B cell (primary cell): ENCODE measurements around the gene FCER2. TPM values are rescaled to one million over a fixed set of nuclear protein-coding genes. Genes with fewer than 3 reads are reported as not detected.

Experiments used
- ATAC-seq: fragments of 200-7000 bp; cut with Tn5 transposase; one replicate; pipeline ENCODE4 v1.10.0; 2021; ENCODE audit warnings: low read depth, mild to moderate bottlenecking, moderate number of reproducible peaks, moderate library complexity
- CTCF ChIA-PET: fragments of 350-600 bp; sonication (Branson Sonifier 250); formaldehyde crosslinking; loops from one replicate; lab custom pipeline; 2021; ENCODE audit warnings: antibody characterized with exemption, inconsistent platforms; lab: Charles Lee
- POLR2A ChIA-PET: fragments of 350-600 bp; sonication (Branson Sonifier 250); formaldehyde crosslinking; loops from one replicate; lab custom pipeline; 2021; ENCODE audit warnings: antibody characterized with exemption; lab: Charles Lee
- DNase-seq: peaks from one replicate; pipeline ENCODE4 v3.0.0; 2013
- H2AFZ ChIP-seq: 2 replicates; pipeline ENCODE4 v1.6.1; 2012; ENCODE audit warnings: mild to moderate bottlenecking, low read depth, low read length; ENCODE audit not compliant: insufficient read depth, poor library complexity, severe bottlenecking
- H3K27ac ChIP-seq, 2 donors: 1 replicate in 1 of 2; 2 replicates in 1 of 2; pipeline ENCODE4 v1.5.1; 2012 to 2013; ENCODE audit warnings: low read length in 2 of 2, mild to moderate bottlenecking in 2 of 2, moderate library complexity in 1 of 2
- H3K27me3 ChIP-seq, 4 experiments: fragments of 200-600 bp in 1 of 4; sonication (generic) in 1 of 4; replicated peaks in 1 of 4; 1 replicate in 2 of 4; 2 replicates in 2 of 4; pipeline versions ENCODE4 v1.6.1 to v1.7.0; 2013 to 2016; ENCODE audit warnings: low read length in 3 of 4, mild to moderate bottlenecking in 2 of 4, mixed read lengths in 1 of 4, moderate library complexity in 1 of 4; ENCODE audit not compliant: insufficient read depth in 4 of 4, control insufficient read depth in 3 of 4; ENCODE audit errors: control extremely low read depth in 1 of 4
- H3K36me3 ChIP-seq, 2 experiments: replicated peaks in 1 of 2; 1 replicate in 1 of 2; 2 replicates in 1 of 2; pipeline versions ENCODE4 v1.6.1 to v1.7.1; 2013; ENCODE audit warnings: low read length in 1 of 2; ENCODE audit not compliant: insufficient read depth in 2 of 2, control insufficient read depth in 1 of 2; ENCODE audit errors: control extremely low read depth in 1 of 2, extremely low read depth in 1 of 2
- H3K4me1 ChIP-seq, 2 donors: fragments of 200-600 bp in 1 of 2; sonication (generic) in 1 of 2; 1 replicate in 1 of 2; 2 replicates in 1 of 2; pipeline versions ENCODE4 v1.5.1 to v1.6.1; 2013 to 2017; ENCODE audit warnings: low read length in 2 of 2; ENCODE audit not compliant: control insufficient read depth in 2 of 2, insufficient read depth in 2 of 2
- H3K4me2 ChIP-seq: replicated peaks from 2 replicates; pipeline ENCODE3; 2012; ENCODE audit warnings: mild to moderate bottlenecking, low read depth, low read length; ENCODE audit not compliant: poor library complexity, severe bottlenecking
- H3K4me3 ChIP-seq, 5 experiments: fragments of 200-600 bp in 1 of 5; sonication (generic) in 1 of 5; 1 replicate in 3 of 5; 2 replicates in 2 of 5; pipeline versions ENCODE4 v1.5.1 to v1.7.0; 2011 to 2016; ENCODE audit warnings: low read length in 4 of 5, mild to moderate bottlenecking in 4 of 5, low read depth in 2 of 5, control low read depth in 1 of 5, moderate library complexity in 1 of 5; ENCODE audit not compliant: insufficient read depth in 1 of 5; ENCODE audit errors: control extremely low read depth in 1 of 5, extremely low read depth in 1 of 5
- H3K79me2 ChIP-seq: fragments of 200-600 bp; sonication (generic); one replicate; pipeline ENCODE4 v1.6.0; 2016; ENCODE audit warnings: low read length; ENCODE audit not compliant: control insufficient read depth, insufficient read depth
- H3K9ac ChIP-seq: fragments of 200-600 bp; sonication (generic); 2 replicates; pipeline ENCODE4 v1.6.1; 2017; ENCODE audit warnings: mild to moderate bottlenecking, low read length, moderate library complexity
- H3K9me3 ChIP-seq, 3 donors: one replicate each; pipeline versions ENCODE4 v1.6.1 to v1.7.1; 2013; ENCODE audit warnings: low read length in 2 of 3; ENCODE audit not compliant: control insufficient read depth in 2 of 3, insufficient read depth in 1 of 3; ENCODE audit errors: control extremely low read depth in 1 of 3
- H4K20me1 ChIP-seq: 2 replicates; pipeline ENCODE4 v1.6.0; 2012; ENCODE audit warnings: mild to moderate bottlenecking, low read length; ENCODE audit not compliant: insufficient read depth, control insufficient read depth, poor library complexity, severe bottlenecking
- H3K27ac Mint-ChIP-seq: one replicate; pipeline ENCODE4 v1.8.0; 2021; ENCODE audit warnings: mixed read lengths
- H3K27me3 Mint-ChIP-seq: one replicate; pipeline ENCODE4 v1.8.0; 2021; ENCODE audit warnings: mixed read lengths
- H3K4me1 Mint-ChIP-seq: one replicate; pipeline ENCODE4 v1.8.0; 2021; ENCODE audit warnings: mixed read lengths
- H3K4me3 Mint-ChIP-seq: one replicate; pipeline ENCODE4 v1.8.0; 2021; ENCODE audit warnings: mixed read lengths
- H3K9me3 Mint-ChIP-seq: one replicate; pipeline ENCODE4 v1.8.0; 2022; ENCODE audit warnings: mixed read lengths; ENCODE audit not compliant: insufficient read depth
- CTCF ChIP-seq: fragments of 200-600 bp; IDR thresholded peaks from one replicate; pipeline ENCODE4 v1.8.0; 2022; ENCODE audit warnings: antibody characterized with exemption, mild to moderate bottlenecking
- EZH2 ChIP-seq: IDR thresholded peaks from 2 replicates; pipeline ENCODE4 v1.6.1; 2012; ENCODE audit warnings: borderline replicate concordance, low read depth, mild to moderate bottlenecking, moderate library complexity, low read length; ENCODE audit not compliant: insufficient read depth, poor library complexity, severe bottlenecking
- WGBS: methylation state at CpG from one replicate; pipeline ENCODE4 v1.1.5; 2013; ENCODE audit warnings: missing lambda C conversion rate; ENCODE audit not compliant: insufficient coverage; 5-methylcytosine and 5-hydroxymethylcytosine counted together
- intact Hi-C: fragments of 100-400 bp; cut with micrococcal nuclease; formaldehyde crosslinking; loops from one replicate; pipeline ENCODE4 v1.10.0; 2022
- polyA plus RNA-seq: library from polyadenylated mRNA; depleted of rRNA; stranded (reverse); fragments of >200 nt; gene quantifications from 2 replicates; pipeline ENCODE4 v1.2.3, GENCODE V29; 2012
- total RNA-seq, 2 donors: library from RNA; stranded (reverse); fragments of 120-200 nt in 1 of 2; gene quantifications; 1 replicate in 1 of 2; 2 replicates in 1 of 2; pipeline versions ENCODE4 v1.2.3 to v1.2.4, GENCODE V29; 2013 to 2022

The FCER2 gene
- total and polyA plus RNA-seq, 2 donors (not counting 1 experiment from before 2014, with no cell fraction given) = 17.1 to 419 TPM

- Histone ChIP-seq H3K27ac (peak overlapping the region in 1 of 2 donors; percentile 47), H3K27me3 (no peaks in the 10 kb centered on the region), H2AFZ (no peak overlapping the region), H3K36me3 (peaks cover 0 to 59% of the 10 kb centered on the region in 2 experiments), H3K4me3 (no peak overlapping the region), H3K4me1 (peaks cover 56 to 58% of the 10 kb centered on the region in 2 donors), H3K4me2 (peak overlapping the region; percentile 23), H3K79me2 (peaks cover 59% of the 10 kb centered on the region), H4K20me1 (peaks cover 39% of the 10 kb centered on the region), H3K9ac (no peak overlapping the region), H3K9me3 (no peaks in the 10 kb centered on the region)
- no peak overlapping the region for H3K4me3 Mint-ChIP-seq
- CTCF ChIA-PET = interaction anchor here (0.6 to 3.8 kb wide), 3 partner anchors 11 to 108 kb away, joined by 3 to 14 read pairs (median 5); partner anchors contain the start of gene TRAPPC5
- H3K9me3 Mint-ChIP-seq = no peaks in the 10 kb centered on the region
- H3K4me1 Mint-ChIP-seq = peaks cover 26% of the 10 kb centered on the region
- ATAC-seq (no peak), DNase-seq (peak; percentile 23)
- no peaks in the 10 kb centered on the region for H3K27me3 Mint-ChIP-seq
- TF ChIP-seq CTCF (no peak), EZH2 (no peak)
- POLR2A ChIA-PET = interaction anchor here (0.6 kb wide), 1 partner anchor 87 kb away, joined by 6 read pairs; no protein-coding TSS in a partner anchor
- H3K27ac Mint-ChIP-seq = no peak overlapping the region
- intact Hi-C loops = no loop called here
Measured at GRCh38 chr19:7691497-7691896, 10.4 kb downstream of the FCER2 start.

- no peak overlapping the region for H2AFZ ChIP-seq
- H4K20me1 ChIP-seq = peaks cover 44% of the 10 kb centered on the region
- 70% methylated on average over 8 of the region's 8 CpGs for WGBS
- H3K4me3 ChIP-seq = no peak overlapping the region
- no peak overlapping the region for H3K9ac ChIP-seq
- H3K9me3 ChIP-seq = no peaks in the 10 kb centered on the region
- H3K27me3 Mint-ChIP-seq = no peaks in the 10 kb centered on the region
- TF ChIP-seq CTCF = no peak
- no peak for TF ChIP-seq EZH2
- CTCF ChIA-PET = interaction anchor here (0.6 to 1.0 kb wide), 2 partner anchors 10 to 109 kb away, joined by 3 to 4 read pairs; partner anchors contain the start of gene TRAPPC5
- POLR2A ChIA-PET = interaction anchor here (0.6 kb wide), 1 partner anchor 88 kb away, joined by 6 read pairs; no protein-coding TSS in a partner anchor
- DNase-seq (peak; percentile 16), ATAC-seq (no peak)
- peaks cover 0 to 57% of the 10 kb centered on the region in 2 experiments for H3K36me3 ChIP-seq
- intact Hi-C loops = no loop called here
- no peaks in the 10 kb centered on the region for H3K9me3 Mint-ChIP-seq
- H3K4me2 ChIP-seq = peak overlapping the region; percentile 23
- H3K27ac ChIP-seq = peak overlapping the region in 1 of 2 donors; percentile 44
- H3K27me3 ChIP-seq = no peaks in the 10 kb centered on the region
- H3K4me1 Mint-ChIP-seq = peaks cover 28% of the 10 kb centered on the region
- no peak overlapping the region for H3K27ac Mint-ChIP-seq
- H3K79me2 ChIP-seq = peaks cover 55% of the 10 kb centered on the region
- H3K4me1 ChIP-seq = peaks cover 51 to 52% of the 10 kb centered on the region in 2 donors
- no peak overlapping the region for H3K4me3 Mint-ChIP-seq
Measured at GRCh38 chr19:7690779-7691258, 11.1 kb downstream of the FCER2 start.
